GM18498 (cell line): ENCODE results near the gene DDX54.

Experiments used
- ATAC-seq: cut with Tn5 transposase; IDR thresholded peaks from one replicate; pipeline ENCODE4 v1.9.1; 2021; ENCODE audit warnings: mild to moderate bottlenecking, moderate library complexity; ENCODE audit not compliant: unreplicated experiment

Gene DDX54, protein sequence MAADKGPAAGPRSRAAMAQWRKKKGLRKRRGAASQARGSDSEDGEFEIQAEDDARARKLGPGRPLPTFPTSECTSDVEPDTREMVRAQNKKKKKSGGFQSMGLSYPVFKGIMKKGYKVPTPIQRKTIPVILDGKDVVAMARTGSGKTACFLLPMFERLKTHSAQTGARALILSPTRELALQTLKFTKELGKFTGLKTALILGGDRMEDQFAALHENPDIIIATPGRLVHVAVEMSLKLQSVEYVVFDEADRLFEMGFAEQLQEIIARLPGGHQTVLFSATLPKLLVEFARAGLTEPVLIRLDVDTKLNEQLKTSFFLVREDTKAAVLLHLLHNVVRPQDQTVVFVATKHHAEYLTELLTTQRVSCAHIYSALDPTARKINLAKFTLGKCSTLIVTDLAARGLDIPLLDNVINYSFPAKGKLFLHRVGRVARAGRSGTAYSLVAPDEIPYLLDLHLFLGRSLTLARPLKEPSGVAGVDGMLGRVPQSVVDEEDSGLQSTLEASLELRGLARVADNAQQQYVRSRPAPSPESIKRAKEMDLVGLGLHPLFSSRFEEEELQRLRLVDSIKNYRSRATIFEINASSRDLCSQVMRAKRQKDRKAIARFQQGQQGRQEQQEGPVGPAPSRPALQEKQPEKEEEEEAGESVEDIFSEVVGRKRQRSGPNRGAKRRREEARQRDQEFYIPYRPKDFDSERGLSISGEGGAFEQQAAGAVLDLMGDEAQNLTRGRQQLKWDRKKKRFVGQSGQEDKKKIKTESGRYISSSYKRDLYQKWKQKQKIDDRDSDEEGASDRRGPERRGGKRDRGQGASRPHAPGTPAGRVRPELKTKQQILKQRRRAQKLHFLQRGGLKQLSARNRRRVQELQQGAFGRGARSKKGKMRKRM

DNA sequence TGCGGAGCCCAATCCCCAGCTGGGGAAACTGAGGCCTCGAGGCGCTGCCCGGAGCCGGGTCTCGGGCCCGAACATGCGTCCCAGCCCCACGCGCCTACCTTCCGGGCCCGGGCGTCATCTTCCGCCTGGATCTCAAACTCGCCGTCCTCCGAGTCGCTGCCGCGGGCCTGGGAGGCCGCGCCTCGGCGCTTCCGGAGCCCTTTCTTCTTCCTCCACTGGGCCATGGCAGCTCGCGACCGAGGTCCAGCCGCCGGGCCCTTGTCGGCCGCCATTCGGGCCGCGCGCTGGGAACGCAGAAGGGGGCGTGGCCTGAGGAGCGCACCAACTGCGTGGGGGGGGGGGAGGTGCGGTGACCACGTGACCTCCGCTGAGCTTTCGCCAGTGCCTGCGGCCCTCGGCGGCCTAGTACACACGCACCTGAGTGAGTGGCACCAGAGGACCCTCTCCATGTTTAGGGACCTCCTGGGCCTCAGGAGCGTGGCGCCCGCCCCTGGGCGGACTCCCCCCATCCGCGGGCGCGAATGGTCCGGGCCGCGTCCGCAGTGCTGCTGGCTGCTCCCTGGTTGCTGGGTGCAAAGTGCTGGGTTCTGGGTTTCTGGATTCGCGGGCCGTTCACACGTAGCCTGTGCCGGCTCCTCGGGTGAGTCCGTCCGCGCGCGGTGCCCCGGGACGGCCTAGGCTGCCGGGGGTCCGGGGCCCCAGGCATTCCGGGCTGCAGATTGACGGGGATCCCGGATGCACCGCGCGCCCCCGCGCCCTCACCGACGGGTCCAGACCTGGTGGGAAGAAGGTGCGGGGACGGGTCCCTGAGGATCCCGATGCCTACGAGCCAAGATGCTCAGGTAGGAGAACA is at the start of gene DDX54, which contains the start of gene RITA1:
Gene DDX54, minus strand, starts transcription at position 299 of the 853 bp plus-strand sequence. Its CDS starts 27 bp downstream, at position 272.
Gene RITA1, plus strand, starts transcription at position 542 of the 853 bp plus-strand sequence. CDS start 1,026 bp downstream, outside the sequence.
- peak; percentile 55 for ATAC-seq

DNA sequence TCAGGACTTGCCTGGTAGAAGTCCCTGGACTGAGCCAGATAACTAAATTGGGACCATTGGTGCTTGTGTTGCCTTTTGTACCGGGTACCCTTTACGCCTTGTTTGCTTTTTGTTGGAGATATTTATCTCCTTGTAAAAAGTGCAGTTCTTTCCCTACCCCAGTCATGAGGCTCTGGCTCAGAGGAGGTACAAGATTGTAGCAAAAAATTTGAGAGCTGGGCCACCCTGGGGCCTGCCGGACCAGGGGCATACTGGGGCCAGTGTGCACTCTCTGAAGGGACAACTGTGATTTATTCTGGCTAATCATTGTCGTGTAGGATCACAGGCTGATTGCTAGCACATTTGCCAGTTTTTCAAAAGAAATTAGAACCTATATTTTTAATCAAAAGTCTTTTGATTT is 49.2 kb upstream of the DDX54 start:
- no peak for ATAC-seq

GRCh38 chr12:113233967-113234366 is 48.7 kb upstream of the DDX54 start:
- ATAC-seq: no peak

GRCh38 chr12:113232840-113233585 is 47.7 kb upstream of the DDX54 start:
- peak; percentile 76 for ATAC-seq

DNA sequence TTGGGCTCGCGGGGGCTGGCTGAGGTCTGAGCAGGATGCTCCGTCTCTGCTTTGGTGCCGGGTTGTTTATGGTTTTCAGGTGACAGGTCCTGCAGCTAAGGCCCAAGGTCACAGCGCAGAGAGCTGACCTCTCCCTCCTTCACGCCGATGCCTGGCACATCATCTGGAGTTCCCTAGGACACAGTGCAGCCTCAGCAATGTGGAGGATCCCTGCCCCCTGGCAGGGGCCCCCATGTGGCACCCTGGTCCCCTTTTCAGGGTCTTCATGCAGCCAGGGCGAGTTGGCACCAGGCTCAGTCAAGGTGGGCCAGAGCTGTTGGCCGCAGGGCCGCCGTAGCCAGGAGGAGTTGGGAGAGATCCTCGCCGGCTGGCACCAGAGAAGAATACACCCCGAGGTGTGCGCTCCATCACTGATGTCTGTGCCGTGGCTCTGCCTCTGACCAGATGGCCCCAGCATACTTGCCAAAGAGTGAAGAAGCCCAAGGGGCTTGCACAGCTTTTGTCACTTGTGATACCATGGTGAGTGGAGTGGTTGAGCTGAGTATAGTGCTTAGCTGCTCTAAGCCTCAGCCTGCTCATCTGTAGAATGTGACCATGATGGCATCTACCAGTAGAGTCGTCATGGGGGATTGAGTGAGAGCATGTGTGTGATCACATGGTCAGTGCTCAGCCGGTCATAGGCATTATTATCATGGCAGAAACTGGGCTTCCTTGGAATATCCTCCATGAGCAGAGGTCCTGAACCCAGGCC is 47.0 kb upstream of the DDX54 start:
- no peak for ATAC-seq

DNA sequence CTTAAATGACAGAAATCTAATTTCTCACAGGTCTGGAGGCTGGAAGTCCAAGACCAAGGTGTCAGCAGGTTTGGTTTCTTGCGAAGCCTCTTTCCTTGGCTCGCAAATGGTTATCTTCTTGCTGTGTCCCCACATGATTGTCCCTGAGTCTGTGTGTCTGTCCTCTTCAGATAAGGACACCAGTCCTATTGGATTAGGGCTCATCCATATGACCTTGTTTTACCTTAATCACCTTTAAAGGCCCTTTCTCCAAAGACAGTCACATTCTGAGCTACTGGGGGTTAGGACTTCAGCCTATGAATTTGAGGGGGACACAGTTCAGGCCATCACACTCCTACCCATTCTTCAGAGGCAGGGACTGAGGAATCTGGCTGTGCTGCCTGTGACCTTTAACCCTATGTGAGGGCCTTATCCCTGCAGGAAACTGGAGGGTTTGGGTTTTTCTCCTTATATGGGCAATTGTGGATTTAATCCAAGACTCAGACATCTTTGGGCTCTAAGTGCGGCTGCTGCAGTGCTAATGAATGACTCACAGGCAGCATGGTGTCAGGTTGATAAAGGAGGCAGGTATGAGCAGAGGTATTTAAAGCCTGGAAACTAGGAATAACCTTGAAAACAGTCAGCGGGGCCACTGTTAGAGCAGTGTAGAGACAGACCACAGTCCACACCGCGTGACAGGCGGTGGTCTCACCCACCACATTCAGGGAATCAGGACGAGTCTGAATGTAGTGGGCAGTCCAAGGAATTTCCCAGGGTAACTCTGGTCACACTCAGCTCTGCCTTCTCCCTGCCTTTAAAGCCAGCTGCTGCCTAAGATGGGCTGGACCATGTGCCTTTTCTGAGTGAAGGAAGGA is 46.2 kb upstream of the DDX54 start:
- ATAC-seq: no peak

DNA sequence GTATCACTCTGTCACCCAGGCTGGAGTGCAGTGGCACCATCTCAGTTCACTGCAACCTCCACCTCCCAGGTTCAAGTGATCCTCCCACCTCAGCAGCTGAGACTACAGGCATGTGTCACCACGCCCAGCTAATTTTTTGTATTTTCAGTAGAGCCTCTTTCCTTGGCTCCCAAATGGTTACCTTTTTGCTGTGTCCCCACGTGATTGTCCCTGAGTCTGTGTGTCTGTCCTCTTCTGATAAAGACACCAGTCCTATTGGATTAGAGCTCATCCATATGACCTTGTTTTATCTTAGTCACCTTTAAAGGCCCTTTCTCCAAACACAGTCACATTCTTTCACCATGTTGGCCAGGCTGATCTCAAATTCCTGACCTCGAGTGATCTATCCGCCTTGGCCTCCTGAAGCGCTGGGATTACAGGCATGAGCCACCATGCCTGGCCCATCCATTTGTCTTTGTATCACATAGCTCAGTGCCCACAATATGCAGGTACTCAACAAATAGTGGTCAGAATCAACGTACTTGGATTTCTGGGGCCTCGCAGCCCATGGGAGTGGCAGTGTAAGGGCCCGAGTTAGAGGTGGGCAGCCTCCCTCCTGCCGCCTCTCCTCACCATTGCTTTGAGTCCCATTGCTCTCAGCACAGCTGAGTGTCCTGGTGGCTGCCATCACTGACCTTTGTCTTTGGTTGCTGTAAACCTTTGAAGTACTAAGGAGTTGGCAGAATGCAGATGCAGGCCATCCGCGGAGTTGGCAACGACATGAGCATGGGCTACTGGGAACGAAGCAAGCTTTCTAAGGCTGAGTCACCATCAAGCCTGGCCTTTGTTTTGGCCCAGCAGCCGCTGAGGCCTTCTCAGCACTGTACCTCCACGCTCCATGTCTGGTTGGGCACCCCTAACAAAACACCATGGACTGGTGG is 45.3 kb upstream of the DDX54 start:
- peak; percentile 13 for ATAC-seq

DNA sequence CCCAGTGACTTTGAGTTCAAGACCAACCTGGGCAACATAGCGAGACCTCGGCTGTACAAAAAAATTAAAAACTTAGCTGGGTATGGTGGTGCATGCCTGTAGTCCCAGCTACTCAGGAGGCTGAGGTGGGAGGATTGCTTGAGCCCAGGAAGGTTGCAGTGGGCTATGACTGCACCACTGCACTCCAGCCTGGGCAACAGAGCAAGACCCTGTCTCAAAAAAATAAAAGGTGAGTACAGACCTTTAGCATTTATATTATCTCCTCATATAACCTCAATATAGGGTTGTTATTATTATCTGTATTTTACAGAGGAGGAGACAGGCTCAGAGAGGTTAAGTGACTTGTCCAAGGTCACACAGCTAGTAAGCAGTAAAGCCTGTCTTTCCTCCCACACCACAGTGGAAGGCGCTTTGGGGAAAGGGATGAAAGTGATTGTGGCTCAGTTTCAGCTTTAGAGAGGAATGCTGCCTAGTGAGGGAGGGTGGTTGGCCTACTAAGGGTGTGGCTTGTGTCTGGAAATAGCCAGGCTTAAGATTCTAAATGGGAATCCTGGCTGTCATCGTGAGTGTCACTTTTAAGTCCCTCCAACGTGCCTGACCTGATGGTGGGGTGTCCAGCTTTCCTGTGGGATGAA is 43.2 kb upstream of the DDX54 start:
- no peak for ATAC-seq

DNA sequence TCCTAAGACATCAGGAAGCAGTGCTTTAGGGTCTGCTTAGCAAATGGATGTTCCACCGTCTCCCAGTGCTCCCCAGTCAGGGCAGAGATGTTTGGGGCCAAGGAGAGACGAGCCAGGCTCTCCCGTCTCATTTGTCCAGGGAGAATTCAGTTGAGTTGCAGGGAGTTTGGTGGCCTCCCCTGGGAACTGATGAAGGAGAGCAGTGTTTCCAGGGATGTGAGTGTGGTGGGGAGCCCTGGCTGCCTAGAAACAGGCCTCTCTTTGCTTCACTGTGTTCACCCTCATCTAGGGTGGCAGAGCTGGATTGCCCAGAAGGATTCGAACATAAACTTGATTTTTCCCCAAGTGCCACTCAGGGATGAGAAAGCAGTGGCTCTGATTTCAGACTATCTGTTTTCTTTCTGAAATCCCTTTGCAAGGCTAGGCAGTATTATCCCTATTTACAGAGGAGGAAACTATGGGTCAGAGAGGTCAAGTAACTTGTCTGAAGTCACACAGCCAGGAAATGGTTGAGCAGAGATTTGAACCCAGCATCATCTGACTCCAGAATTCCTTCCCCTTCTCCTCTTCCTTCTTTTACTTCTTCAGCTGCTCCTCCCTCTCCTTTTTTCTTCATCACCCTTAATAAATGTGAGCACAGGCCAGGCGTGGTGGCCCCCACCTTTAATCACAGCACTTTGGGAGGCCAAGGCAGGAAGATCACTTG is 42.6 kb upstream of the DDX54 start:
- ATAC-seq: no peak

- no peak for ATAC-seq
Observed at GRCh38 chr12:113226696-113227568, 41.7 kb upstream of the DDX54 start.

GRCh38 chr12:113224955-113225354 is 39.7 kb upstream of the DDX54 start:
- no peak for ATAC-seq

GRCh38 chr12:113222730-113223531 is 37.7 kb upstream of the DDX54 start:
- ATAC-seq: no peak

DNA sequence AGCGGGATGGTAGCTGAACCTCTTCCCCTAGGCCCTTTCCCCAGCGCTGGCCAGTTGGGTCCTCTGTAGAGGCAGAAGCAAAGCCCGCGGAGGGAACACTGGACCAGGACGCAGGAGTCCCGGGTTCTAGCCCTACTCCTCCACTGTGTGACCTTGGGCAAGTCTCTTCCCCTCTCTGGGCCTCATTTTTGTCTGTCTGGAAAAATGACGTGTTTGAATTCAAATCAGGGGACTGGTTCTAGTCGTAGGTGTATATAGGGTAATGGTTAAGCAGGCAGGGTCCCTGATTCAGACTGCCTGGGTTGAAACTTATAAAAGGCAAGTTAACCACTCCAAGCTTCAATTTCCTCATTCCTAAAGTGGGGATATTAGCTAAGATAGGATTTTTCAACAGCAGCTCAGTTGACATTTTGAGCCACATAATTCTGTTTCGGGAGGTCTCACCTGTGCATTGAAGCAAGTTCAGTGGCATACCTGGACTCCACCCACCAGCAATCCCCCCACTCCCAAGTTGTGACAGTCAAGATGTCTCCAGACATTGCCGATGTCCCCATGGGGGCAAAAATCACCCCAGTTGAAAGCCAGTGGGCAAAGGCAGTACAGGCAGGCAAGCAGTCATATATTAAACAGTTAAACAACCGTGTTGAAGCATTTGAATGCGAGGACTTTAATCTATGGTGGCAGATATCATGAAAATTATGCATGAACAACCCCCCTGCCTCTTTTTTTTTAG is 36.9 kb upstream of the DDX54 start:
- ATAC-seq: no peak
